ENCODE data around the gene R3HCC1L. TPM values are rescaled to one million over a fixed set of nuclear protein-coding genes. Genes with fewer than 3 reads are reported as not detected.
"Not testable (repeated sequence)": the region's sequence is repeated elsewhere in the genome, so short reads cannot be mapped to it uniquely, and the experiment has no call there.

Gene R3HCC1L
- polyA plus RNA-seq, 4 donors, result 9.2 to 22.8 (median 12.5) TPM

DNA sequence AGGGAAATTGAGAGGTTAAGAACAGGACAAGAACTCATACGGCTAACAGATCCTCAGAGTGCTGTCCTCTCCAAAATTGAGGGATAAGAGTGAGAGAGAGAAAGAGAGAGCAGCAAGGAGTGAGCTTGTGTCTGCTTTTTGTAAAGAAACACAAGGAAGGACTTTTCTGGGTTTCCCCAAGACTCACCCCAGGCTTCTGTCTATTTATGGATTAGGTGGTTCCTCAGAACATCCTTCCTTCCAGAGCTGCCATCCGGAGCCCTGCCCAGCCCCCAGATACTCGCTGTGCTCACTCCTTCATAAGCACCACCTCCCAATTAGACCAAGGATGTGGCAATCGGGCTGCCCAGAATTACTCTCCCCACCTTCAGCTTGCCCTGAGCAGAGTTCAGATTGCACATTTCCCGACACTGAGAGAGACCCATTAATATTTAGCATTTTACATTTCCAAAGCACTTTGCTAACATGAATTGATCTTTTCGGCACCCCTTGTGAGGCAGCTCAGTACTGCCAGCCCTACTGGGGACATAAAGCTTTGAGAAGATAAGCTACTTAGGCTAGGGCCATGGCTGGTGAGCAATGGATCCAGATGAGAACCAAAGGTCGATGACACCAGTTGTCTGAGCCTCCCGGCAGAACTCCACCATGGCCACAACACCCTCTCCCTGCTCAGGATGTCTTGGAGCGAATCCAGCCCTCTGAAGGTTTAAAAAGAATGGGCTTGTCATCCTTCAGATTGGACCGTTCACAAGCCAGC, 19.2 kb upstream of the R3HCC1L start:
- FAIRE-seq, result no peak
- Histone ChIP-seq H3K27ac (ENCODE audit: low read depth in 1 of 3, low read length in 2 of 3) (no peak overlapping the region), H3K4me1 (ENCODE audit: control insufficient read depth in 3 of 3, insufficient read depth in 2 of 3, low read depth in 1 of 3, low read length in 2 of 3) (no peaks in the 10 kb centered on the region), H3K4me3 (ENCODE audit: low read depth in 1 of 3, low read length in 3 of 3) (no peak overlapping the region), H3K36me3 (ENCODE audit: control insufficient read depth in 3 of 3, insufficient read depth in 2 of 3, low read depth in 1 of 3, low read length in 3 of 3) (no peaks in the 10 kb centered on the region), H3K27me3 (ENCODE audit: control insufficient read depth in 3 of 3, insufficient read depth in 3 of 3, low read length in 3 of 3) (peaks cover 0 to 21% (median 4%) of the 10 kb centered on the region in 3 donors), H3K9me3 (ENCODE audit: control insufficient read depth in 2 of 2, insufficient read depth in 1 of 2, low read depth in 1 of 2, low read length in 1 of 2) (peaks cover 0 to 3% of the 10 kb centered on the region in 2 donors)
- DNase-seq, result no peak
- WGBS, 3 donors, result 56 to 63% (median 60%) methylated on average over 10 of the region's 10 CpGs

DNA sequence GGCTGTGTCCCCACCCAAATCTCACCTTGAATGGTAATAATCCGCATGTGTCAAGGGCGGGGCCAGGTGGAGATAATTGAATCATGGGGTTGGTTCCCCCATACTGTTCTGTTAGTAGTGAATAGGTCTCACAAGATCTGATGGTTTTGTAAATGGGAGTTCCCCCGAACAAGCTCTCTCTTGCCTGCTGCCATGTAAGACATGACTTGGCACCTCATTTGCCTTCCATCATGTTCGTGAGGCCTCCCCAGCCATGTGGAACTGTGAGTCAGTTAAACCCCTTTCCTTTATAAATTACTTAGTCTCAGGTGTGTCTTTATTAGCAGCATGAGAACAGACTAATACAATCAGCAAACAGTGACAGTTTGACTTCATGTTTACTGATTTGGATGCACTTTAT, 14.6 kb upstream of the R3HCC1L start:
- H3K9me3 ChIP-seq (ENCODE audit: control insufficient read depth in 2 of 2, insufficient read depth in 1 of 2, low read depth in 1 of 2, low read length in 1 of 2), result peaks cover 0 to 6% of the 10 kb centered on the region in 2 donors
- no peak overlapping the region for H3K27ac ChIP-seq (ENCODE audit: low read depth in 1 of 3, low read length in 2 of 3)
- peaks cover 0 to 8% (median 0%) of the 10 kb centered on the region in 3 donors for H3K27me3 ChIP-seq (ENCODE audit: control insufficient read depth in 3 of 3, insufficient read depth in 3 of 3, low read length in 3 of 3)
- H3K4me3 ChIP-seq (ENCODE audit: low read depth in 1 of 3, low read length in 3 of 3), result no peak overlapping the region
- WGBS, 3 donors, result 87 to 90% (median 88%) methylated on average over 4 of the region's 4 CpGs
- FAIRE-seq (no peak), DNase-seq (no peak)
- H3K4me1 ChIP-seq (ENCODE audit: control insufficient read depth in 3 of 3, insufficient read depth in 2 of 3, low read depth in 1 of 3, low read length in 2 of 3), result no peaks in the 10 kb centered on the region
- H3K36me3 ChIP-seq (ENCODE audit: control insufficient read depth in 3 of 3, insufficient read depth in 2 of 3, low read depth in 1 of 3, low read length in 3 of 3), result no peaks in the 10 kb centered on the region

DNA sequence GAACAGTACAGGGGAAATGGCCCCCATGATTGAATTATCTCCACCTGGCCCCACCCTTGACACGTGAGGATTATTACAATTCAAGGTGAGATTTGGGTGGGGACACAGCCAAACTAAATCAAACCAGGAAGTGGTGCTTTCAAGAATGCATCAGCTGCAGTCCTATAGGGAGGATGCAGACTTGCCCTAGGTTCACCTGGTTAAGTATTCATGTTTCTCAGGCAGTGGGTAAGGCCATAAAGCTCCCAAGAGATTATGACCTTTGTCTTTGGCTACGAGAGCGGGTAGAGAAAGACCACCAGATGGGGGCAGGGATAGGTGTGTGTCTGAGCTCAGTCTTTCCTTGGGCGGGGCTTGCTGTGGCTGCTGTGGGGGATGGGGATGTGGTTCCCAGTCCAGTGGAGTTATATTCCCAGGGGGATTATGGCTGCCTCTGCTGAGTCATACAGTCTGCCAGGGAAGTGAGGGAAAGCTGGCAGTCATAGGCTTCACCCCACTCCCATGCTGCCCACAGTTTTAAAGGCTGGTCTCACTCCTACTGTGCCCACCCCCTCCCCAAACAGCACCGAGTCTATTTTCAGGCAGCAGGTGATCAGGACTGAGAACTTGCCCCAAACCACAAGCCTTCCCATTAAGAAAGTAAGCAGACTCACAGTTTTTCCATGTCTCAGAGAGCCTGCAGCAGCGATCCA, 8.4 kb upstream of the R3HCC1L start:
- DNase-seq, result no peak
- Histone ChIP-seq H3K27ac (ENCODE audit: low read depth in 1 of 3, low read length in 2 of 3) (no peak overlapping the region), H3K9me3 (ENCODE audit: control insufficient read depth in 2 of 2, insufficient read depth in 1 of 2, low read depth in 1 of 2, low read length in 1 of 2) (peaks cover 0 to 3% of the 10 kb centered on the region in 2 donors), H3K27me3 (ENCODE audit: control insufficient read depth in 3 of 3, insufficient read depth in 3 of 3, low read length in 3 of 3) (peaks cover 0 to 7% (median 0%) of the 10 kb centered on the region in 3 donors), H3K4me3 (ENCODE audit: low read depth in 1 of 3, low read length in 3 of 3) (no peak overlapping the region), H3K36me3 (ENCODE audit: control insufficient read depth in 3 of 3, insufficient read depth in 2 of 3, low read depth in 1 of 3, low read length in 3 of 3) (no peaks in the 10 kb centered on the region), H3K4me1 (ENCODE audit: control insufficient read depth in 3 of 3, insufficient read depth in 2 of 3, low read depth in 1 of 3, low read length in 2 of 3) (no peaks in the 10 kb centered on the region)
- no peak for FAIRE-seq
- 52 to 69% (median 57%) methylated on average over 6 of the region's 6 CpGs for WGBS, 3 donors

DNA sequence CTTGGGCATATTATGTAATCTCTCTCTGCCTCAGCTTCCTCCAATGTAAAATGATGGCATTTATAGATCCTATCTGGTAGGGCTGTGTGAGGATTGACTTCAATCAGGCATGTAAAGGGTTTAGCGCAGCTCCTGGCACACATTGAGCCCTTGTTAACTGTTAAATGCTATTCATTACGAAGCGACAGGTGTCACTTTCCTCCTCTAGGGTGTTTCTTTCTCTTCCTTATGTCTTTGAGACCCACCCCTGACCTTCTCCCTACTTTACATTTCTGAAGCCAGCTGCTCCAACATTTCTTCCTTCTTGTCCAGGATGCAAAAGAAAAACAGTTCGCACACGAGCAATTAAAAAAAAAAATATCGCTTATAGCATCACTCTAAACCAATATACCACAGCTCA, 5.7 kb upstream of the R3HCC1L start:
- Histone ChIP-seq H3K27ac (ENCODE audit: low read depth in 1 of 3, low read length in 2 of 3) (no peak overlapping the region), H3K27me3 (ENCODE audit: control insufficient read depth in 3 of 3, insufficient read depth in 3 of 3, low read length in 3 of 3) (peaks cover 0 to 7% (median 0%) of the 10 kb centered on the region in 3 donors), H3K36me3 (ENCODE audit: control insufficient read depth in 3 of 3, insufficient read depth in 2 of 3, low read depth in 1 of 3, low read length in 3 of 3) (no peaks in the 10 kb centered on the region), H3K9me3 (ENCODE audit: control insufficient read depth in 2 of 2, insufficient read depth in 1 of 2, low read depth in 1 of 2, low read length in 1 of 2) (peaks cover 0 to 8% of the 10 kb centered on the region in 2 donors), H3K4me1 (ENCODE audit: control insufficient read depth in 3 of 3, insufficient read depth in 2 of 3, low read depth in 1 of 3, low read length in 2 of 3) (no peaks in the 10 kb centered on the region), H3K4me3 (ENCODE audit: low read depth in 1 of 3, low read length in 3 of 3) (no peak overlapping the region)
- WGBS, 3 donors, result 18 to 58% (median 48%) methylated on average over 6 of the region's 6 CpGs
- DNase-seq, result peak in 1 of 2 donors; percentile 13
- no peak for FAIRE-seq

DNA sequence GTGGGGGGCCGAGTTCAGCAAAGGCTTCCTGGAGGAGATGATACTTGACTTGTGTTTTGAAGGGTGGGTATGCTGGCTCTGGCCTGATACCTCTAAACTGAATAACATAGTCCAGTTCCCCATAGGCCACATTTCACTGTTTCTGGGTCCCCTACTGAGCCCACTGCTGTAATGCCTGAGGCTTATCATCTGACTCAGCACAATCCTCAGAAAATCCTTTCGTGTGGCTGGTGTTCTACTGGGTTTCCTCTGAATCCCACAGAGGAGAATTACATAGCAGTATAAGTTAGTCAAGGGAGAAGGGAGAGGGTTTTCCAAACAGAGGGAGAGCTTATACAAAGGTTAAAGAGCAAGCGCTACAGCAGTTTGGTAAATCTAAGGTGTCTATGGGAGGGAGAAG, 2.8 kb upstream of the R3HCC1L start:
- Histone ChIP-seq H3K36me3 (ENCODE audit: control insufficient read depth in 3 of 3, insufficient read depth in 2 of 3, low read depth in 1 of 3, low read length in 3 of 3) (no peaks in the 10 kb centered on the region), H3K27ac (ENCODE audit: low read depth in 1 of 3, low read length in 2 of 3) (no peak overlapping the region), H3K4me3 (ENCODE audit: low read depth in 1 of 3, low read length in 3 of 3) (no peak overlapping the region), H3K9me3 (ENCODE audit: control insufficient read depth in 2 of 2, insufficient read depth in 1 of 2, low read depth in 1 of 2, low read length in 1 of 2) (peaks cover 0 to 5% of the 10 kb centered on the region in 2 donors), H3K27me3 (ENCODE audit: control insufficient read depth in 3 of 3, insufficient read depth in 3 of 3, low read length in 3 of 3) (peaks cover 0 to 7% (median 0%) of the 10 kb centered on the region in 3 donors), H3K4me1 (ENCODE audit: control insufficient read depth in 3 of 3, insufficient read depth in 2 of 3, low read depth in 1 of 3, low read length in 2 of 3) (peaks cover 0 to 6% (median 0%) of the 10 kb centered on the region in 3 donors)
- DNase-seq, result no peak
- FAIRE-seq, result no peak
- 85 to 90% (median 90%) methylated on average over 3 of the region's 3 CpGs for WGBS, 3 donors

DNA sequence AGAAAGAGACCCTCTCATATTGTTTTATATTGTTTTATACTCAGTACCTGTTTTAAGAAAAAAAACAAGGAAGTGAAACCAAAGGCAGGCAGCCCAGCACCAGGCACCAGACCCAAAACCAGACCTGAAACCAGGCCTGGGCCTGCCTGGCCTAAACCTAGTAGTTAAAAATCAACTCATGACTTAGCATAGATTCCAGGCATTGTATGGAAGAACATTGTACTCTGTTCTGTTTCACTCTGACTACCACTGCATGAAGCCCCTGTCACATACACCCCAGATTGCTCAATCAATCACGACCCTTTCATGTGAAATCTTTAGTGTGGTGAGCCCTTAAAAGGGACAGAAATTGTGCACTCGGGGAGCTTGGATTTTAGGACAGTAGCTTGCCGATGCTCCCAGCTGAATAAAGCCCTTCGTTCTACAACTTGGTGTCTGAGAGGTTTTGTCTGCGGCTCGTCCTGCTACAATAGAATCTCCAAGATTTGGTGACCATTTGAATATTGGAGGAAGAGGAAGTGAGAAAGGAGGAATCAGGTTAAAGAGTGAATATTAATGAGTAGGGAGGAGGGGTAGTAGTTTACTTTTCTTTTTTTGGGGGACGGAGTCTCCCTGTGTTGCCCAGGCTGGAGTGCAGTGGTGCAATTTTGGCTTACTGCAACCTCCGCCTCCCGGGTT, 1.2 kb upstream of the R3HCC1L start:
- peak overlapping the region in 1 of 3 donors; percentile 20 for H3K27ac ChIP-seq (ENCODE audit: low read depth in 1 of 3, low read length in 2 of 3)
- H3K4me1 ChIP-seq (ENCODE audit: control insufficient read depth in 3 of 3, insufficient read depth in 2 of 3, low read depth in 1 of 3, low read length in 2 of 3); DNase-seq; H3K27me3 ChIP-seq (ENCODE audit: control insufficient read depth in 3 of 3, insufficient read depth in 3 of 3, low read length in 3 of 3); H3K36me3 ChIP-seq (ENCODE audit: control insufficient read depth in 3 of 3, insufficient read depth in 2 of 3, low read depth in 1 of 3, low read length in 3 of 3); FAIRE-seq; H3K4me3 ChIP-seq (ENCODE audit: low read depth in 1 of 3, low read length in 3 of 3); H3K9me3 ChIP-seq (ENCODE audit: control insufficient read depth in 2 of 2, insufficient read depth in 1 of 2, low read depth in 1 of 2, low read length in 1 of 2): not testable (repeated sequence)
- 90 to 99% (median 95%) methylated on average over 9 of the region's 9 CpGs for WGBS, 3 donors

DNA sequence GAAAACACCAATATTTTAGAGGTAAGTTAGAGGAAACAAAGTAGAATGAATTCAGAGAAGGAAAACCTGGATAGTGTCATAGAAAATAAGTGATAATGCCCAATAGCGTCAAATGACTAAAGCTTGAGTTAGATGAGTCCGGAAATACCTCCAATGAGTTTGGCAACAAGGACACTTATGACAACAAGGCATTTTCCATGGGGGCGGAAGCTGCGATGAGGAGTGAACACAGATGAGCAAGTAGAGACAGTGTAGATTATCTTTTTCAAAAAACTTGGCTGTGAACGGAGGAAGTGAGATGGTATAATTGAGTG, 383 bp upstream of the R3HCC1L start:
- FAIRE-seq, result no peak
- no peak for DNase-seq
- Histone ChIP-seq H3K4me1 (ENCODE audit: control insufficient read depth in 3 of 3, insufficient read depth in 2 of 3, low read depth in 1 of 3, low read length in 2 of 3) (peaks cover 0 to 6% (median 2%) of the 10 kb centered on the region in 3 donors), H3K27me3 (ENCODE audit: control insufficient read depth in 3 of 3, insufficient read depth in 3 of 3, low read length in 3 of 3) (no peaks in the 10 kb centered on the region), H3K36me3 (ENCODE audit: control insufficient read depth in 3 of 3, insufficient read depth in 2 of 3, low read depth in 1 of 3, low read length in 3 of 3) (no peaks in the 10 kb centered on the region), H3K4me3 (ENCODE audit: low read depth in 1 of 3, low read length in 3 of 3) (peak overlapping the region in 2 of 3 donors; percentile 94 to 97), H3K27ac (ENCODE audit: low read depth in 1 of 3, low read length in 2 of 3) (peak overlapping the region in 1 of 3 donors; percentile 94), H3K9me3 (ENCODE audit: control insufficient read depth in 2 of 2, insufficient read depth in 1 of 2, low read depth in 1 of 2, low read length in 1 of 2) (peaks cover 0 to 5% of the 10 kb centered on the region in 2 donors)
- 67 to 75% (median 70%) methylated on average over 5 of the region's 5 CpGs for WGBS, 3 donors

DNA sequence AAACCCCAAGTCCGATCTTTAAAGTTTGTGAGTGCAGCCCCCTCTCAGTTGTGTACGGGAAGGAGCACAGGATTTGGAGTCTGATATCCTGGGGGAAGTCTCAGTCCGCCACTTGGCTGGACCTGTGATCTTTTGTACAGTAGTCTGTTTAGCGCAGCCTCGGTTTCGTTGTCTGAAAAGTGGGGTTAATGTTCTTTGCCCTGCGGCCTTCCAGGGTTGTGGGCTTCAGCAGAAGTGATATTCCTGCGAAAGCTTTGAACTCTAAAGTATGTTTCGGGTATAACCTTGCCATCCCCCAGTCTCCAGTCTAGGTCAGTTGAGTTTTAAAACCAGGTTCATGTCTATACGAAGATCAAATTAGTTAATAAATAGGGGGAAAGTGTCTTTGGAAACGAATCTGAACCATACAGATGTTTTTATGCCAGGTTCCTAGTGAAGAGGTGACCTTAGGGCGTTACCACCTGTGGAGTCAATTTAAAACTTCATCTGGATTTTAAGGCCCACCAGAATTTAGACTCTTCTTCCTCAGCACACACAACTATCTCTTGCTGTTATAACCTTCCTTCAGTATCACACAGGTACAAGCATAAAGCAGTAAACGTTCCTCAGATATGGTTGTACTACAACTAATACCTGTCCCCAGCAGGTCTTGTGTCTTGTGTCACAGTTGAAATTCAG, 904 bp downstream of the R3HCC1L start:
- peaks cover 0 to 6% (median 5%) of the 10 kb centered on the region in 3 donors for H3K4me1 ChIP-seq (ENCODE audit: control insufficient read depth in 3 of 3, insufficient read depth in 2 of 3, low read depth in 1 of 3, low read length in 2 of 3)
- FAIRE-seq (no peak), DNase-seq (peak; percentile 41 to 43)
- no peaks in the 10 kb centered on the region for H3K36me3 ChIP-seq (ENCODE audit: control insufficient read depth in 3 of 3, insufficient read depth in 2 of 3, low read depth in 1 of 3, low read length in 3 of 3)
- H3K4me3 ChIP-seq (ENCODE audit: low read depth in 1 of 3, low read length in 3 of 3), result peak overlapping the region; percentile 87 to 97 (median 94)
- H3K9me3 ChIP-seq (ENCODE audit: control insufficient read depth in 2 of 2, insufficient read depth in 1 of 2, low read depth in 1 of 2, low read length in 1 of 2), result peaks cover 0 to 5% of the 10 kb centered on the region in 2 donors
- H3K27ac ChIP-seq (ENCODE audit: low read depth in 1 of 3, low read length in 2 of 3), result peak overlapping the region; percentile 88 to 95 (median 94)
- no peaks in the 10 kb centered on the region for H3K27me3 ChIP-seq (ENCODE audit: control insufficient read depth in 3 of 3, insufficient read depth in 3 of 3, low read length in 3 of 3)
- 3 to 15% (median 6%) methylated on average over 13 of the region's 13 CpGs for WGBS, 3 donors

Measured in small intestine (tissue), 7 donors.